ENCODE data around the gene TANC1. TPM values are rescaled to one million over a fixed set of nuclear protein-coding genes. Genes with fewer than 3 reads are reported as not detected.

Gene TANC1
- total RNA-seq, 1 experiment from 2014 or later, result 2.5 TPM

DNA sequence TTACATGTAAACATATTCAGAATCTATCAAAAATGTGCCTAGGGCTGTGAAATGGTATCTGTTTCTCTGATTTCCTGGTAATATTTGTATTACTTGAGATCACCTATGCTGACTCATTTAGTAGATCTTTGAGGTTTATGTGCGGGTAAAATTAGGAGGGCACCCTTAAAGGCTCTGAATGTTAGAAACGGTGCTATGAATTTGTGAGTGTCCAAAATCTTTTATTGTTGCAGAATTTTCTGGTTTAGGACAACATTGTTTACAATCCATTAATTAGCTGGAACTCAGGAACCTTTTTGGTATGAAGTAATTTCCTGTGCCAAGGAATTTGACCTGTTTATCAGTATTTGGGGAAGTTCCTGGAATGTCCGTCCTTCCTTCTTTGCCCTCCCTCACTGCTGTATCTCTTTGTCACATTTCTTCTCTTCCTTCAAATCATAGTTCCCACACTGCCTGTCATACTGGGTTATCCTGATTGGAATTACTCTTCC is 130.5 kb downstream of the TANC1 start:
- Histone ChIP-seq H3K4ac (ENCODE audit: low read depth, low read length) (no peak overlapping the region), H3K79me1 (ENCODE audit: insufficient read depth, low read depth, low read length, poor library complexity, severe bottlenecking) (no peaks in the 10 kb centered on the region), H2BK15ac (ENCODE audit: low read depth, low read length) (no peak overlapping the region), H3K4me1 (ENCODE audit: insufficient read depth, low read length) (no peaks in the 10 kb centered on the region), H3K14ac (ENCODE audit: insufficient read depth, low read length) (no peak overlapping the region), H4K8ac (replicated peaks; ENCODE audit: insufficient read length, low read depth, low read length) (no peak overlapping the region), H4K91ac (ENCODE audit: insufficient read length, low read depth, low read length) (no peak overlapping the region), H2BK120ac (ENCODE audit: low read depth, low read length, poor library complexity, severe bottlenecking) (no peak overlapping the region), H3K27ac (ENCODE audit: insufficient read length, low read depth, low read length) (no peak overlapping the region), H3K9ac (ENCODE audit: extremely low read depth, insufficient read length, low read length) (no peak overlapping the region), H3K23me2 (ENCODE audit: insufficient read length, low read depth, low read length, poor library complexity, severe bottlenecking) (no peaks in the 10 kb centered on the region), H3K9me3 (ENCODE audit: control insufficient read depth, low read depth, low read length) (no peaks in the 10 kb centered on the region), H2BK12ac (ENCODE audit: insufficient read length, low read depth, low read length) (no peak overlapping the region), H3K4me2 (ENCODE audit: insufficient read depth, insufficient read length, low read length) (no peak overlapping the region), H2BK20ac (ENCODE audit: low read depth, low read length, poor library complexity, severe bottlenecking) (no peak overlapping the region), H3T11ph (ENCODE audit: low read length) (no peak overlapping the region), H3K23ac (ENCODE audit: insufficient read length, low read depth, low read length) (no peak overlapping the region), H3K18ac (ENCODE audit: insufficient read length, low read depth, low read length) (no peak overlapping the region), H4K5ac (ENCODE audit: insufficient read length, low read depth, low read length) (no peak overlapping the region), H2AK5ac (ENCODE audit: insufficient read length, low read length) (no peak overlapping the region), H3K56ac (ENCODE audit: insufficient read length, low read depth, low read length) (no peak overlapping the region), H3K79me2 (ENCODE audit: insufficient read depth, low read length) (no peaks in the 10 kb centered on the region), H4K20me1 (ENCODE audit: control insufficient read depth, insufficient read depth, insufficient read length) (no peaks in the 10 kb centered on the region), H2AFZ (ENCODE audit: low read length) (no peak overlapping the region), H2BK5ac (ENCODE audit: insufficient read length, low read length) (no peak overlapping the region), H3K27me3 (ENCODE audit: insufficient read depth, low read length) (no peaks in the 10 kb centered on the region)
- H3K27ac Mint-ChIP-seq, result no peak overlapping the region
- TF ChIP-seq, protein P1, sequence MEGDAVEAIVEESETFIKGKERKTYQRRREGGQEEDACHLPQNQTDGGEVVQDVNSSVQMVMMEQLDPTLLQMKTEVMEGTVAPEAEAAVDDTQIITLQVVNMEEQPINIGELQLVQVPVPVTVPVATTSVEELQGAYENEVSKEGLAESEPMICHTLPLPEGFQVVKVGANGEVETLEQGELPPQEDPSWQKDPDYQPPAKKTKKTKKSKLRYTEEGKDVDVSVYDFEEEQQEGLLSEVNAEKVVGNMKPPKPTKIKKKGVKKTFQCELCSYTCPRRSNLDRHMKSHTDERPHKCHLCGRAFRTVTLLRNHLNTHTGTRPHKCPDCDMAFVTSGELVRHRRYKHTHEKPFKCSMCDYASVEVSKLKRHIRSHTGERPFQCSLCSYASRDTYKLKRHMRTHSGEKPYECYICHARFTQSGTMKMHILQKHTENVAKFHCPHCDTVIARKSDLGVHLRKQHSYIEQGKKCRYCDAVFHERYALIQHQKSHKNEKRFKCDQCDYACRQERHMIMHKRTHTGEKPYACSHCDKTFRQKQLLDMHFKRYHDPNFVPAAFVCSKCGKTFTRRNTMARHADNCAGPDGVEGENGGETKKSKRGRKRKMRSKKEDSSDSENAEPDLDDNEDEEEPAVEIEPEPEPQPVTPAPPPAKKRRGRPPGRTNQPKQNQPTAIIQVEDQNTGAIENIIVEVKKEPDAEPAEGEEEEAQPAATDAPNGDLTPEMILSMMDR (conservative IDR thresholded peaks at IDR 0.05), result no peak
- DNase-seq, result no peak
- H3K9me3 Mint-ChIP-seq, result peaks cover 12 to 13% of the 10 kb centered on the region in 2 experiments
- H3K4me3 Mint-ChIP-seq, result no peak overlapping the region
- no CpG with 5 or more reads among the region's 3 CpGs for WGBS (ENCODE audit: extremely low coverage, insufficient read length, low lambda C conversion rate)
- H3K4me1 Mint-ChIP-seq, result 0 out of 4 replicates have a peak, but pooled peaks cover 0 to 2% of the 10 kb centered on the region in 2 experiments
- H3K36me3 Mint-ChIP-seq (ENCODE audit: insufficient read depth in 1 of 3, low read depth in 3 of 3), result peaks cover 4 to 14% (median 9%) of the 10 kb centered on the region in 3 experiments; a peak in 6 of 7 replicates
- H3K27me3 Mint-ChIP-seq (ENCODE audit: low read depth), result no peaks in the 10 kb centered on the region; the same call in none of the 2 replicates
